Mononuclear cell (primary cell): ENCODE data around the gene ZNF723. TPM values are rescaled to one million over a fixed set of nuclear protein-coding genes. Genes with fewer than 3 reads are reported as not detected.

ENCODE experiments used
- total RNA-seq: library from RNA; depleted of rRNA; stranded (reverse); fragments of >200 nt; gene quantifications from one replicate; pipeline ENCODE4 v1.2.3, GENCODE V29; 2012

Gene ZNF723
- total RNA-seq, 1 donor = not detected

Other genes with a start within 250 kb of the ZNF723 start
- 2.4 TPM for gene ZNF492, start 198.0 kb upstream of the ZNF723 start, total RNA-seq
- under 0.01 TPM for gene ZNF99, start 48.1 kb upstream of the ZNF723 start, total RNA-seq
- gene ZNF728, start 170.9 kb downstream of the ZNF723 start, total RNA-seq = not detected